Measurements from ENCODE around the gene STK11. TPM values are rescaled to one million over a fixed set of nuclear protein-coding genes. Genes with fewer than 3 reads are reported as not detected.

STK11 gene
- total RNA-seq, 2 experiments from 2014 or later: 76.5 to 78.4 TPM

GRCh38 chr19:1275260-1275975, 69.8 kb downstream of the STK11 start, which contains the start of gene FAM174C:
FAM174C (plus strand) TSS chr19:1275530; CDS start chr19:1275550, 20 bp downstream.
- TF ChIP-seq CTCF (conservative IDR thresholded peaks at IDR 0.05; ENCODE audit: low read length) (no peak), EZH2phosphoT487 (IDR thresholded peaks at IDR 0.05; ENCODE audit: borderline replicate concordance, low read depth, low read length) (no peak)
- CTCF ChIA-PET (ENCODE audit: unreplicated experiment): no interaction called here
- Histone ChIP-seq H3K9me2 (ENCODE audit: insufficient read depth, low read length) (no peaks in the 10 kb centered on the region), H2AFZ (ENCODE audit: low read length) (no peak within 1 kb of the TSS; the same call in 1 of the 2 replicates), H3K4me3 (ENCODE audit: low read depth, low read length, poor library complexity, severe bottlenecking) (peak within 1 kb of the TSS; percentile 95), H3K9me3 (ENCODE audit: low read length) (no peaks in the 10 kb centered on the region), H4K20me1 (ENCODE audit: insufficient read depth, low read length) (no peaks in the 10 kb centered on the region; the same call in 1 of the 2 replicates), H3K4me2 (ENCODE audit: low read length) (peak within 1 kb of the TSS; percentile 100), H3K4me1 (ENCODE audit: insufficient read depth, low read length, poor library complexity, severe bottlenecking) (peaks cover 55% of the 10 kb centered on the region), H3K36me3 (ENCODE audit: insufficient read depth, low read length) (peaks cover 92% of the 10 kb centered on the region), H3K79me2 (ENCODE audit: insufficient read depth, low read depth, low read length) (peaks cover 54% of the 10 kb centered on the region), H3K27ac (ENCODE audit: low read depth, low read length, poor library complexity, severe bottlenecking) (peak within 1 kb of the TSS; percentile 92)
- intact Hi-C loops (cut with micrococcal nuclease; ENCODE audit: unreplicated experiment): loop anchor here (5.0 kb wide), 1 partner anchor 162 kb away; the partner anchor contains the start of gene RPS15
- POLR2A ChIA-PET: interaction anchor here (0.6 to 1.0 kb wide), 2 partner anchors 9 to 22 kb away, joined by 3 read pairs; no protein-coding TSS in a partner anchor
- peak; percentile 98 for DNase-seq (ENCODE audit: low spot score)
- BruUV-seq (replicated peaks): no TSS peak

GRCh38 chr19:1275976-1276627, 70.5 kb downstream of the STK11 start:
- Histone ChIP-seq H3K9me3 (ENCODE audit: low read length) (no peaks in the 10 kb centered on the region), H3K9me2 (ENCODE audit: insufficient read depth, low read length) (no peaks in the 10 kb centered on the region), H3K4me2 (ENCODE audit: low read length) (peak overlapping the region; percentile 100), H4K20me1 (ENCODE audit: insufficient read depth, low read length) (no peaks in the 10 kb centered on the region), H2AFZ (ENCODE audit: low read length) (no peak overlapping the region; the same call in 1 of the 2 replicates), H3K36me3 (ENCODE audit: insufficient read depth, low read length) (peaks cover 91% of the 10 kb centered on the region), H3K79me2 (ENCODE audit: insufficient read depth, low read depth, low read length) (peaks cover 47% of the 10 kb centered on the region), H3K4me3 (ENCODE audit: low read depth, low read length, poor library complexity, severe bottlenecking) (peak overlapping the region; percentile 95), H3K27ac (ENCODE audit: low read depth, low read length, poor library complexity, severe bottlenecking) (peak overlapping the region; percentile 92), H3K4me1 (ENCODE audit: insufficient read depth, low read length, poor library complexity, severe bottlenecking) (peaks cover 48% of the 10 kb centered on the region)
- ChIA-PET CTCF (ENCODE audit: unreplicated experiment) (no interaction called here), POLR2A (no interaction called here)
- TF ChIP-seq CTCF (conservative IDR thresholded peaks at IDR 0.05; ENCODE audit: low read length) (no peak), EZH2phosphoT487 (IDR thresholded peaks at IDR 0.05; ENCODE audit: borderline replicate concordance, low read depth, low read length) (no peak)
- no peak for DNase-seq (ENCODE audit: low spot score)
- no TSS peak for BruUV-seq (replicated peaks)
- intact Hi-C loops (cut with micrococcal nuclease; ENCODE audit: unreplicated experiment): loop anchor here (5.0 kb wide), 1 partner anchor 161 kb away; the partner anchor contains the start of gene RPS15
